Brain microvascular endothelial cell (primary cell): ENCODE data around the gene BRWD1.
A peak's percentile ranks its signal among the peaks of the same experiment; 100 is the strongest.

Experiments used
- DNase-seq: peaks from one replicate; pipeline ENCODE4 v3.0.0-alpha.2; 2020
- H3K27ac ChIP-seq: fragments of 250-450 bp; sonication (Bioruptor Pico); 2 replicates; pipeline ENCODE4 v1.5.1; 2020; ENCODE audit warnings: mild to moderate bottlenecking, moderate library complexity
- H3K27me3 ChIP-seq: fragments of 250-450 bp; sonication (Bioruptor Pico); replicated peaks from 2 replicates; pipeline ENCODE4 v1.5.1; 2020; ENCODE audit warnings: mild to moderate bottlenecking
- H3K36me3 ChIP-seq: fragments of 250-450 bp; sonication (Bioruptor Pico); replicated peaks from 2 replicates; pipeline ENCODE4 v1.5.1; 2020; ENCODE audit warnings: mild to moderate bottlenecking
- H3K4me3 ChIP-seq: 2 replicates; pipeline ENCODE4 v1.5.1; 2011; ENCODE audit warnings: low read depth, mild to moderate bottlenecking, control low read depth, low read length, moderate library complexity
- in situ Hi-C: cut with HindIII; loops from 2 replicates; pipeline ENCODE4 v1.10.0; 2017; ENCODE audit warnings: low sequenced_read_pairs, low pct_ligation_motif_present
- TF ChIP-seq, protein P1 (sequence below): IDR thresholded peaks from 2 replicates; pipeline ENCODE4 v1.5.1; 2011; ENCODE audit warnings: low read depth, mild to moderate bottlenecking, moderate library complexity, low read length, control low read depth, inconsistent platforms; ENCODE audit errors: missing control alignments

BRWD1 gene

GRCh38 chr21:39346206-39346605, 32.8 kb upstream of the BRWD1 start:
- Histone ChIP-seq H3K27me3 (no peaks in the 10 kb centered on the region), H3K36me3 (peaks cover 40% of the 10 kb centered on the region), H3K27ac (no peak overlapping the region), H3K4me3 (peak overlapping the region; percentile 92)
- no peak for DNase-seq
- in situ Hi-C loops = no loop called here
- TF ChIP-seq, protein P1, sequence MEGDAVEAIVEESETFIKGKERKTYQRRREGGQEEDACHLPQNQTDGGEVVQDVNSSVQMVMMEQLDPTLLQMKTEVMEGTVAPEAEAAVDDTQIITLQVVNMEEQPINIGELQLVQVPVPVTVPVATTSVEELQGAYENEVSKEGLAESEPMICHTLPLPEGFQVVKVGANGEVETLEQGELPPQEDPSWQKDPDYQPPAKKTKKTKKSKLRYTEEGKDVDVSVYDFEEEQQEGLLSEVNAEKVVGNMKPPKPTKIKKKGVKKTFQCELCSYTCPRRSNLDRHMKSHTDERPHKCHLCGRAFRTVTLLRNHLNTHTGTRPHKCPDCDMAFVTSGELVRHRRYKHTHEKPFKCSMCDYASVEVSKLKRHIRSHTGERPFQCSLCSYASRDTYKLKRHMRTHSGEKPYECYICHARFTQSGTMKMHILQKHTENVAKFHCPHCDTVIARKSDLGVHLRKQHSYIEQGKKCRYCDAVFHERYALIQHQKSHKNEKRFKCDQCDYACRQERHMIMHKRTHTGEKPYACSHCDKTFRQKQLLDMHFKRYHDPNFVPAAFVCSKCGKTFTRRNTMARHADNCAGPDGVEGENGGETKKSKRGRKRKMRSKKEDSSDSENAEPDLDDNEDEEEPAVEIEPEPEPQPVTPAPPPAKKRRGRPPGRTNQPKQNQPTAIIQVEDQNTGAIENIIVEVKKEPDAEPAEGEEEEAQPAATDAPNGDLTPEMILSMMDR = no peak

- Histone ChIP-seq H3K4me3 (no peak overlapping the region), H3K36me3 (peaks cover 42% of the 10 kb centered on the region), H3K27me3 (no peaks in the 10 kb centered on the region), H3K27ac (no peak overlapping the region)
- in situ Hi-C loops = no loop called here
- TF ChIP-seq, protein P1 = no peak
- no peak for DNase-seq
Observed at GRCh38 chr21:39345440-39345839, 32.0 kb upstream of the BRWD1 start.

GRCh38 chr21:39344848-39345247, 31.4 kb upstream of the BRWD1 start:
- Histone ChIP-seq H3K36me3 (peaks cover 42% of the 10 kb centered on the region), H3K27ac (no peak overlapping the region), H3K4me3 (no peak overlapping the region), H3K27me3 (no peaks in the 10 kb centered on the region)
- DNase-seq = no peak
- TF ChIP-seq, protein P1 = no peak
- in situ Hi-C loops = no loop called here

DNA sequence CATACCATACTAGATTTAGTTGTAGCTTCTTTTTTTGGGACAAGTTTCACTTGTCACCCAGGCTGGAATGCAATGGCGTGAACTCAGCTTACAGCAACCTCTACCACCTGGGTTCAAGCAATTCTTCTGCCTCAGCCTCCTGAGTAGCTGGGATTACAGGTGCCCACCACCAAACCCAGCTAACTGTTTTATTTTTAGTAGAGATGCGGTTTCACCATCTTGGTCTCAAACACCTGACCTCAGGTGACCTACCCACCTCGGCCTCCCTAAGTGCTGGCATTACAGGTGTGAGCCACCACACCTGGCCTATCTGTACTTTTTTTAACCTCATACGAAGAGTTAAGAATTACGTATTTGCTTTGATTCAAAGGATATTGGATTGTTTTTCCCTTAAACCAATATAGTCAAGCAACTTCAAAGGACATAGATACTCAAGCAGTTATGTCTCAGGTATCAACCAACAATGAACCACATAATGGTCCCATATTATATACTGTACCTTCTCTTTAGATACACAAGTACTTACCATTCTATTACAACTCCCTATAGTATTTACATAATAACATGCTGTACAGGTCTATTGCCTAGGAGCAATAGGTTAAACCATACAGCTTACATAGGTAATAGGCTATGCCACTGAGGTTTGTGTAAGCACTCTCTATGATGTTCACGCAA, 28.0 kb upstream of the BRWD1 start:
- in situ Hi-C loops = no loop called here
- TF ChIP-seq, protein P1 = no peak
- Histone ChIP-seq H3K27ac (no peak overlapping the region), H3K27me3 (no peaks in the 10 kb centered on the region), H3K4me3 (no peak overlapping the region), H3K36me3 (peaks cover 39% of the 10 kb centered on the region)
- no peak for DNase-seq

DNA sequence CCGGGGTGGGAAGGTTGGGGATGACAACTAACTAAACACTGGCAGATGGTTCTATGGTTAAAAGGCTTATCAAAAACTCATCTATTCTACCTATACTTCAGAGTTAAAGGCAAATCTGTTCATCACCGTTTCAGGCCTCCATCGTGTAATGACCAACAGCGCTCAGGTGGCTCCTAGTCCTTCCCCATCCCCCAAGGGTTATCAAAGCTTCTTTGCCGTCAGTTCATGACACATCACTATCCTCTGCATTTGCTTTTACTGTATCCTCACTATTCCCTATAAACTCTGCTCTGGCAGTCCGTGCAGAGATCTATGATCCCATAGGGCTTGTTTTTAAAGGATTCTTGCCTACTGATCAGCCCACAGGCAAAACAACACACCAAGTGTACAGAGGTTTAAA, 27.3 kb upstream of the BRWD1 start:
- TF ChIP-seq, protein P1 = no peak
- no peak for DNase-seq
- Histone ChIP-seq H3K27me3 (no peaks in the 10 kb centered on the region), H3K27ac (no peak overlapping the region), H3K4me3 (no peak overlapping the region), H3K36me3 (peaks cover 36% of the 10 kb centered on the region)
- in situ Hi-C loops = no loop called here

DNA sequence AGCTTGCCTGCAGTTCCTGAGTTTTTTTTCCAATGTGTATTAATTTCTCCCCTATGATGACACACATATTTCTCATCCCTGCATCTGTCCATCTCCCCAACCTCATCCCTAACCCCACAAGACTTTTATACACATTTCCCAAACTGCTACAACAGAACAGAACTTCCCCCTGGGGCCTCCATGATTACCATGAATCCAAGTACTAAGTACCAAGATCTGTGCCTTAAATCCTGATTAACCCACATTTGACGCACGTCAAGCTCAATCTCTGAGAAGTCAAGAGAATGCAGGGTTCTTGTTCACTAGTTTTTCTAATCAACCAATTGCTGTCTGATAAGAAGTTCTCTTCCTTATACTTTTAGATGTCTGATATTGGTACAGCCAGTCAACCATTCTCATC, 25.8 kb upstream of the BRWD1 start:
- DNase-seq = no peak
- H3K36me3 ChIP-seq = peaks cover 25% of the 10 kb centered on the region
- H3K4me3 ChIP-seq = no peak overlapping the region
- no peaks in the 10 kb centered on the region for H3K27me3 ChIP-seq
- in situ Hi-C loops = no loop called here
- TF ChIP-seq, protein P1 = no peak
- H3K27ac ChIP-seq = no peak overlapping the region
